Neural crest cell (in vitro differentiated cells): ENCODE measurements around the gene KCNMB2. TPM values are rescaled to one million over a fixed set of nuclear protein-coding genes. Genes with fewer than 3 reads are reported as not detected.
"Not testable (repeated sequence)": the region's sequence is repeated elsewhere in the genome, so short reads cannot be mapped to it uniquely, and the experiment has no call there.

Experiments used
- DNase-seq: peaks from one replicate; pipeline ENCODE4 v3.0.0; 2021; ENCODE audit warnings: low read depth, mixed read lengths, low spot score
- H3K27ac Mint-ChIP-seq: one replicate; pipeline ENCODE4 v1.8.0; 2021; ENCODE audit warnings: mild to moderate bottlenecking, mixed read lengths; ENCODE audit not compliant: unreplicated experiment
- H3K27me3 Mint-ChIP-seq: 2 replicates; pipeline ENCODE4 v1.8.0; 2021; ENCODE audit warnings: low read depth, mild to moderate bottlenecking, mixed read lengths
- H3K36me3 Mint-ChIP-seq: 2 replicates; pipeline ENCODE4 v1.8.0; 2021; ENCODE audit warnings: low read depth, mild to moderate bottlenecking, mixed read lengths
- H3K4me1 Mint-ChIP-seq: 2 replicates; pipeline ENCODE4 v1.8.0; 2021; ENCODE audit warnings: mixed read lengths
- H3K4me3 Mint-ChIP-seq: one replicate; pipeline ENCODE4 v1.8.0; 2021; ENCODE audit warnings: mild to moderate bottlenecking, mixed read lengths
- H3K9me3 Mint-ChIP-seq: 2 replicates; pipeline ENCODE4 v1.8.0; 2021; ENCODE audit warnings: mixed read lengths
- CTCF ChIP-seq: fragments of 200-600 bp; sonication (generic); conservative IDR thresholded peaks from 2 replicates; pipeline ENCODE4 v1.5.0; 2021; ENCODE audit warnings: antibody characterized with exemption, mild to moderate bottlenecking
- total RNA-seq: library from RNA; stranded (reverse); gene quantifications from 2 replicates; pipeline ENCODE4 v1.2.1, GENCODE V29; 2021

Gene KCNMB2
- total RNA-seq, 1 donor from 2014 or later = 0.84 TPM

GRCh38 chr3:178743297-178743696 is 207.1 kb downstream of the KCNMB2 start:
- Mint-ChIP-seq H3K4me3 (no peak overlapping the region), H3K27me3 (no peaks in the 10 kb centered on the region), H3K9me3 (peaks cover 4% of the 10 kb centered on the region), H3K36me3 (no peaks in the 10 kb centered on the region), H3K27ac (no peak overlapping the region), H3K4me1 (no peaks in the 10 kb centered on the region)
- no peak for DNase-seq
- TF ChIP-seq CTCF = no peak

GRCh38 chr3:178745861-178746655 is 209.8 kb downstream of the KCNMB2 start:
- not testable (repeated sequence) for H3K4me1 Mint-ChIP-seq, H3K9me3 Mint-ChIP-seq, H3K27ac Mint-ChIP-seq, H3K36me3 Mint-ChIP-seq, DNase-seq, H3K27me3 Mint-ChIP-seq, H3K4me3 Mint-ChIP-seq

- no peak for TF ChIP-seq CTCF
- Mint-ChIP-seq H3K27ac (no peak overlapping the region), H3K27me3 (no peaks in the 10 kb centered on the region), H3K36me3 (no peaks in the 10 kb centered on the region), H3K9me3 (peaks cover 4% of the 10 kb centered on the region), H3K4me1 (no peaks in the 10 kb centered on the region), H3K4me3 (no peak overlapping the region)
- DNase-seq = no peak
Observed at GRCh38 chr3:178748874-178749273, 212.6 kb downstream of the KCNMB2 start.

- Mint-ChIP-seq H3K9me3 (peaks cover 4% of the 10 kb centered on the region), H3K27me3 (no peaks in the 10 kb centered on the region), H3K27ac (no peak overlapping the region), H3K4me3 (no peak overlapping the region), H3K36me3 (no peaks in the 10 kb centered on the region), H3K4me1 (no peaks in the 10 kb centered on the region)
- DNase-seq = no peak
- TF ChIP-seq CTCF = no peak
Observed at GRCh38 chr3:178749471-178749870, 213.2 kb downstream of the KCNMB2 start.

- no peaks in the 10 kb centered on the region for H3K4me1 Mint-ChIP-seq
- no peak for TF ChIP-seq CTCF
- H3K4me3 Mint-ChIP-seq = no peak overlapping the region
- H3K36me3 Mint-ChIP-seq = no peaks in the 10 kb centered on the region
- peaks cover 2% of the 10 kb centered on the region for H3K9me3 Mint-ChIP-seq
- no peaks in the 10 kb centered on the region for H3K27me3 Mint-ChIP-seq
- no peak for DNase-seq
- no peak overlapping the region for H3K27ac Mint-ChIP-seq
Observed at GRCh38 chr3:178750639-178751300, 214.5 kb downstream of the KCNMB2 start.

GRCh38 chr3:178752843-178753242 is 216.6 kb downstream of the KCNMB2 start:
- no peak overlapping the region for H3K27ac Mint-ChIP-seq
- H3K4me3 Mint-ChIP-seq = no peak overlapping the region
- no peaks in the 10 kb centered on the region for H3K27me3 Mint-ChIP-seq
- no peaks in the 10 kb centered on the region for H3K36me3 Mint-ChIP-seq
- TF ChIP-seq CTCF = no peak
- DNase-seq = no peak
- H3K9me3 Mint-ChIP-seq = no peaks in the 10 kb centered on the region
- H3K4me1 Mint-ChIP-seq = no peaks in the 10 kb centered on the region
